WI38 (cell line): ENCODE results near the gene SLC35E2B.
"Not testable (repeated sequence)": the region's sequence is repeated elsewhere in the genome, so short reads cannot be mapped to it uniquely, and the experiment has no call there.

Experiments
- H3K4me3 ChIP-seq: 2 replicates; pipeline ENCODE4 v1.5.1; 2011; ENCODE audit warnings: low read depth, mild to moderate bottlenecking, control low read depth, low read length
- CTCF ChIP-seq: IDR thresholded peaks from 2 replicates; pipeline ENCODE4 v1.5.1; 2012; ENCODE audit warnings: low read depth, mild to moderate bottlenecking, control low read depth, low read length

The SLC35E2B gene

GRCh38 chr1:1669468-1670440 lies 22.8 kb downstream of the SLC35E2B start:
- H3K4me3 ChIP-seq: no peak overlapping the region
- no peak for TF ChIP-seq CTCF

GRCh38 chr1:1666526-1666925 lies 26.1 kb downstream of the SLC35E2B start:
- no peak overlapping the region for H3K4me3 ChIP-seq
- no peak for TF ChIP-seq CTCF

GRCh38 chr1:1665815-1666251 lies 26.8 kb downstream of the SLC35E2B start:
- no peak overlapping the region for H3K4me3 ChIP-seq
- peak; percentile 51; the same call in 1 of the 2 replicates for TF ChIP-seq CTCF

GRCh38 chr1:1664941-1665814 lies 27.4 kb downstream of the SLC35E2B start:
- H3K4me3 ChIP-seq: no peak overlapping the region
- TF ChIP-seq CTCF: no peak

GRCh38 chr1:1664318-1664717 lies 28.3 kb downstream of the SLC35E2B start:
- not testable (repeated sequence) for H3K4me3 ChIP-seq

GRCh38 chr1:1662830-1663560 lies 29.6 kb downstream of the SLC35E2B start:
- not testable (repeated sequence) for H3K4me3 ChIP-seq

GRCh38 chr1:1662392-1662791 lies 30.2 kb downstream of the SLC35E2B start:
- not testable (repeated sequence) for H3K4me3 ChIP-seq

- H3K4me3 ChIP-seq: peak within 1 kb of the TSS; percentile 60
Measured at GRCh38 chr1:1658583-1659549, 33.7 kb downstream of the SLC35E2B start, which contains the start of gene CDK11B. TSS of gene CDK11B (minus strand) at chr1:1659004. CDS start at chr1:1657485, 1,519 bp downstream.

GRCh38 chr1:1648265-1648664 lies 44.3 kb downstream of the SLC35E2B start:
- not testable (repeated sequence) for H3K4me3 ChIP-seq

- not testable (repeated sequence) for H3K4me3 ChIP-seq
Measured at GRCh38 chr1:1647567-1648241, 44.9 kb downstream of the SLC35E2B start.

- not testable (repeated sequence) for H3K4me3 ChIP-seq
Measured at GRCh38 chr1:1646326-1646725, 46.3 kb downstream of the SLC35E2B start.

- H3K4me3 ChIP-seq: not testable (repeated sequence)
Measured at GRCh38 chr1:1640711-1641461, 51.7 kb downstream of the SLC35E2B start.
